NCI-H2196 treated with DMSO at 0.1 percent for 48 hours (cell line): ENCODE measurements around the gene PTPRD.

Experiments used
- DNase-seq: peaks from one replicate; lab custom pipeline; 2025; ENCODE audit not compliant: unreplicated experiment; lab: John Stamatoyannopoulos, UW

PTPRD gene

DNA sequence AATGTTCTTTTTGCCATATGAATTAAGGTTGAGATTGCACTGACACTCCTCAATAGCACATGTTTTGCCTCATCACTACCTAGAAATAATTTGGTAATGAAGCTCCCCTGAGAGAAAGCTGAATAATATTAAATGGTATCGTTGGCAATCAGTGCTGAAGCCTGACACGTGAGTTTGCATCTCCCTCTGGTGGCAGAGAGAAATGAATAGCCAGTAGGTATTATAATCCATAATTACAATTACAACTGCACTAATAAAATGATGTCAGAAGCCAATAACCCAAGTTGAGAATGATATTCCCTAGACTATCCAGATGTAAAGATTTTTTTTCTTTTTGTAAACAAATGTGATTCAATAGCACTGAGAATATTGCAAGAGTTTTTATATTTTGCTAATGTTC lies 700.3 kb downstream of the PTPRD start:
- no peak for DNase-seq

DNA sequence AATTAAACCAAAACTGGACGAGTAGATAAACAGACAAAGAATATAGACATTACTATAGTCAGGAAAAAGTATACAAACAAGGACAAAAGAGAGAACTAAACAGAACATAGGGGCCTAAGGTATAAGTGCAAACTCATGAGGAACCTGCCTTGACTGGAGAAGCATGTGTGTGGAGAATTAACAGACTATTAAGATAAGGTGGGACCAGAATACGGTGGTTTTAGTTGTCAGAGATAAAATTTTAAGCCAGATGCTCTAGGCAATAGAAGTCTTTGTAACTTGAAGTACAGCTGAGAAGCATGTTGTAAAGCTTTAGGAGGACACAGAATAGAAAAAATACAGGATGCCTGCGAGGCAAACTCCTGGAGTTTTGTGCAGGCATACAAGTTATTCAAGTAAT lies 707.1 kb downstream of the PTPRD start:
- no peak for DNase-seq

DNA sequence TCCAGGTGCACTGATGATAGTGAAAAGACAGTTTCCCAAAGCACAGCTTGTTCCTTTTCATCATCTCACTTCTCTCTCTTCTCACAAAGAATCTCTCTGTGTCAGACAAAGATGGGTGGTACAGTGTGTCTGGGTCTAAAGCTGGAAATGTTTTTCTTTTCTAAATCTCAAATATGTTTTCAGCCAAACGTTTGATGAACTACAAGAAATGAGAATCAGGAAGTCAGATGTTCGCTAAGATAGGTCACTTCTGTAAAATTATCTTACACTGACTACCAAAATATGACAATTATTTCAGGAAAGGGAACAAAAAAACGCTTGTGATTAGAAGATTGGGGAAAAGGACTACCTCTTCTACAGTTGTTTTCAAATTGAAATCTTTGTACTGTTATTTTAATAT lies 708.8 kb downstream of the PTPRD start:
- DNase-seq, result no peak

DNA sequence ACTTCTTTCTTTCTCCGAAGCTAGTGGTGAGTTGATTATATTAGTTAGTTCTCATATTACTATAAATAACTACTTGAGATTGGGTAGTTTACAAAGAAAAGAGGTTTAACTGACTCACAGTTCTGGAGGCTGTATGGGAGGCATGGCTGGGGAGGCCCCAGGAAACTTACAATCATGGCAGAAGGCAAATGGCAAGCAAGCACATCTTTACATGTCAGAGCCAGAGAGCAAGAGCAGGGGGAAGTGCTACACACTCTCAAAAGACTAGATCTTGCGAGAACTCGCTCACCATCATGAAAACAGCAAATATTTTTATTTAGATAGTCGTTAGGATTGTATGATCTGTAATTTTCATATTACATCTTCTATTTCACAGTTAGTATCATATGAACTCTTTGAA lies 711.2 kb downstream of the PTPRD start:
- no peak for DNase-seq

DNA sequence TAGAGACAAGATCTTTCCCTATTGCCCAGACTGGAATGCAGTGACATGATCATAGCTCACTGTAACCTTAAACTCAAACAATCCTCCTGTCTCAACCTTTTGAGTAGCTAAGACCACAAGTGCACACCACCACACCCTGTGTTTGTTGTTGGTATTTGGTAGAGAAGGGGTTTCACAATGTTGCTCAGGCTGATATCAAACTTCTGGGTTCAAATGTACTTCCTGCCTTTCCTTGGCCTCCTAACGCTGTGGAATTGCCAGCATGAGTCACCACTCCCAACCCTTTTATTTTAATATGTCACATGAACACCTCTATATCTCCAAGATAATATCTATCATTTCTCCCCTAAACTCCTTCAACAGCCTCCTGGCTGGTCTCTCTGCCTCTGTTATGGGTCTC lies 719.0 kb downstream of the PTPRD start:
- DNase-seq, result no peak

DNA sequence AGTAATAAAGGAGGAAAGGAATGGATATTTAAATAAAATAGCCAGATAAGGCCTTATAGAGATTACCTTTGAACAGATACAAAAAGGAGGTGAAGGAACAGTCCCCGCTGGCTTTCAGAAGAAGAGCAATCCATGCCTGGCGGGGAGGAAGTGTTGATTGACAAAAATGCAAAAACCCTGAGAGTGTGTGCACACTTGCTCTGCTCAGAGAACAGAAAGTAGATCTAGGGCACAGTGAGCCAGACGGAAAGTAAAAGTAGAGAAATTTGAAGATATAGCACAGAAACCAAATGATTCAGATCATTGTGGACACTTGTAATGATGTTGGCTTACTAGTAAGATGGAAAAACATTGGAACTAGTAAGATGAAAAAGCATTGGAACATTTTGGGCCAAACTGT lies 720.6 kb downstream of the PTPRD start:
- DNase-seq, result no peak

DNA sequence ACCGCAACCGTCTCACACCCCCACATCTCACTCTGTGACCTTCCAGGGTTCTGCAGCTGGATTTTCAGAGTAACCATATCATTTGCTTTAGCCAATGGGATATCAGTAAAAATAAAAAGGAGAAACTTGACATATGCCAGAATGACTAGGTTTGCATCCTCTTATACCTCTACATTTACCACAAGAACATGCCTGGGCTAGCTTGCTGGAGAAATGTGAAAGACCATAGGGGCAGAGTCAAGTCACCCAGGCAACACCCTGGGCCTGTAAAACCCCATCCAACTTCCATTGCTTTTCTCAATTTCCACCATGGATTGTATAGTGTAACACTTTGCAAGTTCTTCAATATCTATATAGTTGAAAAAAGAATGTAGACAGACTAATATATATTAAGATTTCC lies 731.1 kb downstream of the PTPRD start:
- no peak for DNase-seq

DNA sequence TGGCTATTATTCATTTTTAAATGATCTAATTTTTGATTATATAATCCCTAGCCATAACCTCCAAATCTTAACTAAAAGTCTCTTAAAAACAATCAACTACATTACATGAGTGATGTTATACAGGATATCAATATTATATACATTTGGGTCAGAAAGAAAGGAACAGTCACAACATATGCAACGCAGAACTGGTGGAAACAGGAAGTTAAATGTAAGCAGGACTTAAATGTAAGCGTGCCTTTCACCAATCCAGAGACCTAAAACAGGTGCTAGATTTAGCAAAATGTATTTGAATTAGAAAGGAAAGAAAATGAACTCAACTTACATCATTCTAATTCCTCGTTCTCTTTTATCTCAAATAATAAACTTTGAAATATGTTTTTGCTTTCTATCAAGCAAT lies 738.5 kb downstream of the PTPRD start:
- DNase-seq, result no peak

DNA sequence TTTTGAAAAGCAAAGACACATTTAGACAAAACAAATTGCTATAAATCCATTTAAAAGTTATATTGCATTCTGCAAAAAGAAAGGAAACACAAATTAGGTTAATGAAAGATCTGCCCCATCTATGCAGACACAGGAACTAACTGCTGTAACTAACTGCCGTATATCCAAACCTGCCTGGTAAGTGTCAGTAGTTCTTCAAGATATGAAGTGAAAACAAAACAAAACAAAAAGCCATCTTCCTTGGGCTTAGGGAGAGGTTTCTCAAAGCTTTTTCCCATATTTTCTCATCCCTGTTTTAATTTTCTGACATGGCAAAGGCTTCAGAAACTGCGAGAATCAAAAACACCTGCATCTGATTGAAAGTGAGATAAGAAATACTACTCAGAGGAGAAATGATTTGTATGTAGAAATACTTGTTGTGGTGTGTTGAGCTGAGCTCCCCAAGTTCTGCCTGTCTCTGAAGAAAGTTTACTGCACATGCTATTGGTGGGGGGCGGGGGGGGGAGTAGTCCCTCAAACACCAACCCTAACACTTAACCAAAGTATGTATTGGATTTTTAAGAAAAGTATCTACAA lies 750.5 kb downstream of the PTPRD start:
- no peak for DNase-seq

DNA sequence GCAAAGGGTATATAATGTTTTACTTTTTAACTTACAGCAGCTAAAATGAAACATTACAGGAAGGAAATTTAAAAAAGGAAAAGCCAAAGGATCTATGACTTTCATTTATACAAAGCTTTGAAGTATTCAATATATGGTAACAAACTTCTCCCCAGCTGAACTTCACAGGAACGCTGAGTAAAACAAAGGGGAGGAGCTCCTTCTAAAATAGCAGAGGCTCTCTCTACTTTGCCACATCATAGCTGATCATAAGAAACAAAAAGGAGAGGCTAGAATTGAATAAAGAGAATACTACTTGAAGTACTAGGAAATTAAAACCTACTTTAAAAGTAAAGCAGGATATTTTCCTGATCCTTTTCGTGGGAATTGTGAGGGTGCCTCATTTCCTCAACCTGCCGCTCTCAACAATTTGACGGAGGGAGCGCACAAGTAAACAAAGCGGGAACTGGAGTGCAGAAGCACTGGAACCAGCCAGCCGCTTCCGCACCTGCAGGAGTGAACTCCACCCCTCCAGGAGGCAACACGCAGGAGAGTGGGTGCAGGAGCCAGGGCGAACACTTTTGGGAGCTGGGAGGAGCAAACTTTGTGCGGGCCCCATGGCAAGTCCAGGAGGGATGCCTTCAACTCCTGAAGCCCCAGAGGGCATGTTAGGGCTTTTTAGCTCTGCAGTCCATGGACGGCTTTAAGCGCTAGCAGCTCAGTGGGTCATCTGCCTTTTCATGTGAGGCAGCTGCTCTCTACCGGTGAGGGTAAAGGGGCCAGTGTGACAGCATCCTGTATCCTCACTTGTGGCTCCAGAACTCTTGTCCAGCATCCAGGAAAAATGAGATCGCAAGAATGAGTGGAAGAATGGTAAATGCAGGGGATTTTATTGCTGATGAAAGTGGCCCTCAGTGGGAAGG lies 757.4 kb downstream of the PTPRD start:
- DNase-seq, result no peak

DNA sequence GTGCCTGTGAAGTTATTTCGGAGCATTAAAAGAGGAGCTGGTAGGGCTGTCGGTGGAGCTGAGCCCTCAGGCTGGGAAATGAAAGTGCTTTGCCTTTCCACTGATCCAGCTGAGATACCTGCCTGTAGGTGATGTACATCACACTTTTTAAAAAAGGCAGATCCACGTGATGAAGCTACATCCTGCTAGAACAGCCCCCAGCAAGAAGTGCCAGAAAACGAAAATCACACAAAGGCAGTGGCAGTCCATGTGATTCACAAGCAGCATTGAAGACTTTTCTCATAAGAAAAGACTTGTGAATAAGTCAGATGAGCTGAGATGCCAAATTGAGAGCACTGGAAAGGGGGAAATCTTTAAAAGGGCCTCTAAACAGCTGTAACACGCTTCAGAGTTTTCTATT lies 765.1 kb downstream of the PTPRD start:
- DNase-seq, result no peak

DNA sequence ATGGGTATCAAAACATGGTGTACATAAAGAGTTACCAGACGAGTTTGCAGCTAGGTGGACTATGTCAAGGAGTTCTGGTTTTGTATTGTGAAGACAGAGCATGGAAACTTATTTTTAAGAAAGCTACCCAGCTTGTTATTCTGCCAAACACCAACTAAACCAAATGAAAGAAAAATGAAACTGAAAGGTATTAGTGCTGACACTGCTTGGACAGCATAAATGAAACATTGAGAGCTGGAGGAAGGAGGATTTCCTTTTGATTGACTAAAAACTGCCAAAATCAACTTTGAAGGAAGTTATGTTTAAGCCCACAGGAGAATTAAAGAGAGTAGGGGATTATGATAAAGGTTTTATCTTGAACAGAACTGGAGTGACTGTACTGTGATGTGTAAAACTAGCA lies 766.2 kb downstream of the PTPRD start:
- DNase-seq, result no peak

DNA sequence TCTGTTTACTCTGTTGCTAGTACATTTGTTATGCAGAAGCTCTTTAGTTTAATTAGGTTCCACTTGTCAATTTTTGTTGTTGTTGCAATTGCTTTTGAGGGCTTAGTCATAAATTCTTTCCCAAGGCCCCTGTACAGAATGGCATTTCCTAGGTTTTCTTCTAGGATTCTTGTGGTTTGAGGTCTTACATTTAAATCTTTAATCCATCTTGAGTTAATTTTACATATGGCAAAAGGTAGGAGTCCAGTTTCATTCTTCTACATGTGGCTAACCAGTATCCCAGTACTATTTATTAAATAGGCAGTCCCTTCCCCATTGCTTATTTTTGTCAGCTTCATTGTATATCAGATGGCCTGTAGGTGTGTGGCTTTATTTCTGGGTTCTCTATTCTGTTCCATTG lies 792.4 kb downstream of the PTPRD start:
- DNase-seq, result no peak

DNA sequence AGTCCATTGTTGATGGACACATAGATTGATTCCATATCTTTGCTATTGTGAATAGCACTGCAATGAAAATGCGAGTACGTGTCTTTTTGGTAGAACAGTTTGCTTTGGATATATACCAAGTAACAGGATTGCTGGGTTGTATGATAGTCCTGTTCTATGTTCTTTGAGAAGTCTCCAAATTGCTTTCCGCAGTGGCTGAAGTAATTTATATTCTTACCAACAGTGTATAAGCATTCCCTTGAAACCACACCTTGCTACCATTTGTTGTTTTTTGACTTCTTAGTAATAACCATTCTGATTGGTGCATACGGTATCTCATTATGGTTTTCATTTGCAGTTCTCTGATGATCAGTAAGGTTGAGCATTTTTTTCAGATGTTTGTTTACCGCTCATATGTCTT lies 792.9 kb downstream of the PTPRD start:
- DNase-seq, result no peak

DNA sequence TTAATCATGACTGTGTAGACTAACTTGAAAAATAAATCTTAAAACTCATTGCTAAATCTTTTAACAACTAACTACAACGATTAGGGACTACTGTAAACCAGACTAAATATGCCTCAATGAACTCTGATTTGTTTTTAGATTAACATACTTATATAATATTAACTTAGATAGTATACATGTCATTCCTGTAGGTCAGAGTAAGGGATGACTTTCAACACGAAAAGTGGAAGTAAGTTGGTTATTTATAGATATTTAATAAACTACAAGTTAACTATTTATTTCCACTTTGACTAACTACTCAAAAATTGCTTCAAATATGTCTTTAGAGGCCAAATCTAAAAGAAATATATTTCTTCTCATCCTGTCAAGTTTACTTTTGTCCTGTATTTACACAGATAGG lies 795.6 kb downstream of the PTPRD start:
- DNase-seq, result no peak

DNA sequence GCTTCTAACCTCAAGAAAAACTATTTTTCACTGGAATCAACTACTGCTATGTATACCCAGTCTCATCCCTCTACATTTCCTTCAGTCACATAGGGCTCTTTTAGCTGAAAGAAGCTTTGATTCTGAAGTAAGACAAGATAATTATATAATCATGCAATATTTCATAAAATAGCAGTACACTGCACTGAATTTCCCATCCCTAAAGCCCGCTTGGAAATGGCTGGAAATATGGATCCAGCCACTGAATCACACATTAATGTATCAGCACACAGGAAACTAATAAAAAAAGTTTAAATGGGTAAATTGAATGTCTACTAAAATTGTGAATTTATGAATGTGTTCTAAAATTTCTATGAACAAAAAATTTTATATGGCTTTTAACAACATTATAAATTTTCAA lies 808.7 kb downstream of the PTPRD start:
- no peak for DNase-seq

DNA sequence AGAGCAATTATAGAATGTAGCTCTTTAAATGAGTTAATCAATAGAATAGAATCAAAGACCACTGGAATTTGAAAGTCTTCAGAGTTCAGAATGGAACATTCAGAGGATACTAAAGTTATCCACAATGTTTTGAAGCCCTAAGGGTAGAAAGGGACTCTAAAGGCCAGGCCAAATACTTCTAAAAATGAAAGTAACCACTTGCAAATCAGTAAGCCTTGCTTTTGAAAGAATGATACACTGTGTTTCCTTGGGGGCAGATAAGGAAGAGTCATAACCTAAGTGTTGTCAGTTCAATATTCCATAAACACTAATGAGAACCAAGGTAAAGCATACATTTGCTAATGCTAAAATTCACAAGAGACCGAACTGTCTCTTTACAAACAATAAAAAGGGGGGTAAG lies 813.5 kb downstream of the PTPRD start:
- no peak for DNase-seq

DNA sequence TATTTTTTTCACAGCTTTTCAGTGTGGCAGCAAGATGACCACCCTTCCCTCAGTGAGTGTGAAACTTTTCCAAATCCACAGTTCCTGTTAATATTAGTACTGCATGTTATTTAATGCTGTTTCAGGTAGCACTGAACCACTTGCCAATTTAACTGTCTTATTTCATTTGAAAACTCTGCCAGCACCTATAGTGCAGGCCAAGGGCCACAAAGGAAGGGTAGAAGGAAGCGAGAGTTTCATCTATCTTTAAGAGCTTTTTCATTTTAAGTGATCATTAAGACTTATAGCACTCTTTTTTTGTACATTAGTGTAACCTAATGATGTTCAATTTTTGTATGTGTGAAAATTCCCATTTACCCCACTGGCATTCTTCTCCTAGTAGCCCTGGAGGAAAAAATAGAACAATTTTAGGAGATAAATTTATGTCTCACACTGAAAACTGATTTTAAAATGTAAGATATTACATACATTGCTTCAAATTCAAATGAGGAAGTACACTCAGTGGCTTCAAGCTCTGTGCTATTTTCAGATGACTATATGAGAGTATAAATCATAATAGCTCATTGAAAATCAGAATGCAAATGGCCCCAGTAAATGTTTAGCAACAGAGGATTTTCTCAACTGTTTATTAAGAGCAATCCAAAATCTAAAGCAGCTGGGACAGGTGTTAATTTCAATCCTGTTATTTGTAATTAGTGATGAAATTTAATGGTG lies 820.5 kb downstream of the PTPRD start:
- no peak for DNase-seq

DNA sequence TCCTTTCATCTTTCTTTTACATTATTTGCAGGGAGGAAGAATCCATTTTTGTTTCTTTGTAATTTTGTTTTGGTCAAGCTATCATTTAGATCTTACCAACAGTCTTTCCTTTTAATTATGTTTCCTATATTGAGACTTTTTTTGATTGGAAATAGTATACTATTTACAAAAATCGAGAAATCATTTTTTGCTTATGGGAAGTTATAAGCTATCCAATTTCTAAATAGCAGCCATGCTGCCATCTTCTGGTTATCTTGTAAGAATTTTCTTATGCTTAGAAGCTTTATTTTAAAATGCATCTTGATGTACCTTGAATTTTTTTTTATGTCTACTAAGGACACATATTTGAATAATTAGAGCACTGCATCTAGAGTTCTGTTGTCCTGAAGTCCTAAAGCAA lies 821.2 kb downstream of the PTPRD start:
- DNase-seq, result peak; percentile 8

DNA sequence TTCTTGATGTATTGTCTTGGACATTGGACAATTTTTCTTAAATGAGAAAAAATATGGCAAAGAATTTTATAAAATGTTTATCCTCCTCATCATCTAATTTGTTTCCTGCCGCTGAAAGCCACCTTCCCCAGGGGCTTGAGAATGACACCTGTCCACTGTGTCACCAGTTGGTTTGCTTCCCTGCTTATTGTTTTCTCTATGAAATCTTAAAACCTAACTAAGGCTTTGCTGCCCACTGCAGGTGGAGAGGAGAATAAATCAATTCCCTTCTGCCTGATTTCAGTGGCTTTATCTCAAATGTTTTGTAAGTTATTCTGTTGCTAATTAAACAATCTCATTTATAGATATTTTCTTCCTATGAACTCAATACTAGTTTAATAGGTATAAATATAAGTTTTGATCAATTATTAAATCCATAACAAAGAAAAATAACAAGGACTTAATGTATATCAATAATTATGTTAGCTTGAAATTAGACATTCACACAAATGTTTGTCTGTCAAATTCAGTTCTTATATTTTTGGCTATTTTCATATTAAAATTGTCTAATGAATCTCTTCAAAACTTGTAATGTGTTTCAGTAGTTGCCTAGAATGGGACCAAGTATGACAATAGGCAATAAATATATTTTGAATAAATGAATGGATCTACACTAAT lies 822.5 kb downstream of the PTPRD start:
- DNase-seq, result peak; percentile 72

DNA sequence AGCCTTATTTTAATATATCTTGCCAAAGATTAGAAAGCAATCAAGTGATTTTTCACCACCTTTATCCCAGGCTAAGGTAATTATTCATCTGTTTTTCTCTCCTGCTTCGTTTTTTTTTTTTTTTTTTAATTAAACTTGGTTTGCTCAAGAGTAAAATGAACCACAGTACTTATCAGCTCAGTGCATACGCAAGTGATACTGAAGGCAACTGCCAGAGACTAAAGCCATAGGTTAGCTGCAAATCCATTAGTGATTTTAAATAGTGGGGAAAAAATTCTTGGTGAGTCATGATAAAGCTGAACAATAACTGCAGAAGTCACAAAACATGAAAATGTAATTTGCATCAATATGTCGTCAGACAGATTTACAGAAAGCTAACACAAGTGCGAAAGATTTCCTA lies 829.1 kb downstream of the PTPRD start:
- no peak for DNase-seq

DNA sequence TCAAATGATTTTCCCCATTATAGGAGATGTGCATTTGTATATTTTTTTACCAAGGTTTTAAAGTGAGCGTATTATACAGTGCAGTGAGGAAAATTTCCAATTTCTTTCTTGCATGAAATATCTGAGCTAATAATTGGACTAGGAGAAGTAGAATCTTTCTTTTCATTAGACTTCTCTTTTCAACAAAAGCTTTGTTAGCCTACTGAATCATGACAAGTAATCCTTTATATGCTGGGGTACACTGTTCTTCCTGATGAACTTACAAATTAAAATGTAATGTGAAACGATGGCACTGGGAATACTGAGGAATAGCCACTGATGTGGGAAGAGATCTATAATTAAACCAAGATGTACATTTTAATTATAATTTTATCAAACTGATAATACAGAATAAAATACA lies 829.6 kb downstream of the PTPRD start:
- DNase-seq, result no peak
